Liver (tissue), 3 donors: ENCODE data around the gene IMPG1.

ENCODE experiments used
- ATF3 ChIP-seq: IDR thresholded peaks from 2 replicates; pipeline ENCODE4 v1.6.1; 2016; ENCODE audit warnings: antibody characterized with exemption
- CTCF ChIP-seq: fragments of 150-350 bp; IDR thresholded peaks from 2 replicates; pipeline ENCODE4 v1.5.1; 2017; ENCODE audit warnings: improper control_type of control experiment, low read depth, low read length; ENCODE audit not compliant: missing input control
- FOXA1 ChIP-seq: IDR thresholded peaks from 2 replicates; pipeline ENCODE4 v1.6.1; 2016; ENCODE audit warnings: antibody characterized with exemption
- FOXA2 ChIP-seq: IDR thresholded peaks from 2 replicates; pipeline ENCODE4 v1.6.1; 2016; ENCODE audit warnings: antibody characterized with exemption
- GABPA ChIP-seq, 2 donors: IDR thresholded peaks in 1 of 2; conservative IDR thresholded peaks in 1 of 2; 2 replicates each; pipeline ENCODE4 v1.6.1; 2016; ENCODE audit warnings: antibody characterized with exemption in 2 of 2, mild to moderate bottlenecking in 1 of 2, moderate library complexity in 1 of 2
- JUND ChIP-seq, 2 donors: IDR thresholded peaks; 2 replicates each; pipeline ENCODE4 v1.6.1; 2016; ENCODE audit warnings: antibody characterized with exemption in 2 of 2
- NR2F2 ChIP-seq: IDR thresholded peaks from 2 replicates; pipeline ENCODE4 v1.6.1; 2016; ENCODE audit warnings: antibody characterized with exemption
- RAD21 ChIP-seq, 2 donors: IDR thresholded peaks; 2 replicates each; pipeline ENCODE4 v1.6.1; 2016; ENCODE audit warnings: antibody characterized with exemption in 2 of 2, mild to moderate bottlenecking in 2 of 2
- SP1 ChIP-seq: IDR thresholded peaks from 2 replicates; pipeline ENCODE4 v1.6.1; 2018; ENCODE audit warnings: antibody characterized with exemption, mild to moderate bottlenecking
- TAF1 ChIP-seq: conservative IDR thresholded peaks from 2 replicates; pipeline ENCODE4 v1.6.1; 2016; ENCODE audit warnings: antibody characterized with exemption, mild to moderate bottlenecking
- TF ChIP-seq, protein P1 (sequence below): IDR thresholded peaks from 2 replicates; pipeline ENCODE4 v1.6.1; 2016; ENCODE audit warnings: antibody characterized with exemption, mild to moderate bottlenecking
- TF ChIP-seq, protein P2 (sequence below): IDR thresholded peaks from 2 replicates; pipeline ENCODE4 v1.6.1; 2016; ENCODE audit warnings: antibody characterized with exemption
- donor health status: healthy.
- donor health status: healthy.

DNA sequence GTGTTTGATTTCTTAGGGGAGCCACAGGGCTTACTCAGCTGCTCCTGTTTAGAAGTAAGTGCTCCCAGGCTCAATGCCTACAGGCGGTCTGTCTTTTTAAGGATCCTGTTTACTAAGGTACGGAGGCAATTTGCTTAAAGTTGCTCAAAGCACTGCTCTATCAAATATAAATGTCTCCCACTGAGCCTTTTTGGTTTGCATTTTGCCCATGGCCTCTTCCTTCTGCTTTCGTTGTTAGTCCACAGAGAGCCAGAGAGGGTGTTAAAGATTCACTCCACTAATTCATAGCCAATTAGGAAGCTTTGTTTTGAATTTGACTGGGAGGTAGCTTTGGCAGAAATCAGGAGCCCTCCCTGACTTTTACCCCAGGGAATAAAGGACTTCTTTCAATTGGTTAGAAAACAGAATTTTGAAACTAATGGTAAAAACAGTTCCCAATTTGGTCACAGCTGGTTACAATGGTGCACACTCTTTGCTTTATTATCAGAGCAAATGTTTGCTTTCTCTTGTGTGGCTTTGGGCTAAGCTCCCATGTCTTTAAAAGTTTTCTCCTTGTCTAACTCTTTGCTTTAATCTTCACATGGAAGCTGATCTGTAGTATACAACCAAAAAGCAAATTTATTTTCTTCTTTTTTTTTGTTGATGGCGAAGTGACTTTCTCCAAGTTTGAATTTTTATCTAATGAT lies 126.2 kb downstream of the IMPG1 start:
- TF ChIP-seq FOXA2: no peak
- no peak for TF ChIP-seq CTCF
- no peak for TF ChIP-seq GABPA (IDR thresholded peaks at IDR 0.05 in 1 of 2, conservative IDR thresholded peaks at IDR 0.05 in 1 of 2)
- TF ChIP-seq RAD21 (IDR thresholded peaks at IDR 0.05): no peak
- TF ChIP-seq TAF1: no peak
- no peak for TF ChIP-seq NR2F2
- TF ChIP-seq, protein P1, sequence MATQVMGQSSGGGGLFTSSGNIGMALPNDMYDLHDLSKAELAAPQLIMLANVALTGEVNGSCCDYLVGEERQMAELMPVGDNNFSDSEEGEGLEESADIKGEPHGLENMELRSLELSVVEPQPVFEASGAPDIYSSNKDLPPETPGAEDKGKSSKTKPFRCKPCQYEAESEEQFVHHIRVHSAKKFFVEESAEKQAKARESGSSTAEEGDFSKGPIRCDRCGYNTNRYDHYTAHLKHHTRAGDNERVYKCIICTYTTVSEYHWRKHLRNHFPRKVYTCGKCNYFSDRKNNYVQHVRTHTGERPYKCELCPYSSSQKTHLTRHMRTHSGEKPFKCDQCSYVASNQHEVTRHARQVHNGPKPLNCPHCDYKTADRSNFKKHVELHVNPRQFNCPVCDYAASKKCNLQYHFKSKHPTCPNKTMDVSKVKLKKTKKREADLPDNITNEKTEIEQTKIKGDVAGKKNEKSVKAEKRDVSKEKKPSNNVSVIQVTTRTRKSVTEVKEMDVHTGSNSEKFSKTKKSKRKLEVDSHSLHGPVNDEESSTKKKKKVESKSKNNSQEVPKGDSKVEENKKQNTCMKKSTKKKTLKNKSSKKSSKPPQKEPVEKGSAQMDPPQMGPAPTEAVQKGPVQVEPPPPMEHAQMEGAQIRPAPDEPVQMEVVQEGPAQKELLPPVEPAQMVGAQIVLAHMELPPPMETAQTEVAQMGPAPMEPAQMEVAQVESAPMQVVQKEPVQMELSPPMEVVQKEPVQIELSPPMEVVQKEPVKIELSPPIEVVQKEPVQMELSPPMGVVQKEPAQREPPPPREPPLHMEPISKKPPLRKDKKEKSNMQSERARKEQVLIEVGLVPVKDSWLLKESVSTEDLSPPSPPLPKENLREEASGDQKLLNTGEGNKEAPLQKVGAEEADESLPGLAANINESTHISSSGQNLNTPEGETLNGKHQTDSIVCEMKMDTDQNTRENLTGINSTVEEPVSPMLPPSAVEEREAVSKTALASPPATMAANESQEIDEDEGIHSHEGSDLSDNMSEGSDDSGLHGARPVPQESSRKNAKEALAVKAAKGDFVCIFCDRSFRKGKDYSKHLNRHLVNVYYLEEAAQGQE: no peak
- TF ChIP-seq, protein P2, sequence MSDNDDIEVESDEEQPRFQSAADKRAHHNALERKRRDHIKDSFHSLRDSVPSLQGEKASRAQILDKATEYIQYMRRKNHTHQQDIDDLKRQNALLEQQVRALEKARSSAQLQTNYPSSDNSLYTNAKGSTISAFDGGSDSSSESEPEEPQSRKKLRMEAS: no peak
- no peak for TF ChIP-seq ATF3
- TF ChIP-seq JUND (IDR thresholded peaks at IDR 0.05): no peak
- no peak for TF ChIP-seq SP1
- TF ChIP-seq FOXA1: no peak
